Measurements from ENCODE around the gene DYNLT3. TPM values are rescaled to one million over a fixed set of nuclear protein-coding genes. Genes with fewer than 3 reads are reported as not detected.

The DYNLT3 gene
- total and polyA plus RNA-seq, 12 donors, result 10.2 to 27.6 (median 21.0) TPM

- H3K36me3 ChIP-seq, result no peaks in the 10 kb centered on the region
- no peaks in the 10 kb centered on the region for H3K9me3 ChIP-seq
- ATAC-seq (no peak), DNase-seq (no peak)
- no peak for TF ChIP-seq CTCF (IDR thresholded peaks at IDR 0.05)
- H3K4me1 ChIP-seq, result peaks cover 0 to 18% (median 0%) of the 10 kb centered on the region in 9 donors
- no peak overlapping the region for H3K4me3 ChIP-seq
- peak overlapping the region in 1 of 10 donors; percentile 24 for H3K27ac ChIP-seq
- intact Hi-C loops (cut with DNase I), result no loop called here
- H3K27me3 ChIP-seq, result peaks cover 0 to 20% (median 0%) of the 10 kb centered on the region in 7 donors
These were observed 46.7 kb downstream of the DYNLT3 start for GRCh38 chrX:37800717-37801116.

GRCh38 chrX:37799936-37800335 lies 47.4 kb downstream of the DYNLT3 start:
- Histone ChIP-seq H3K4me1 (peaks cover 0 to 18% (median 0%) of the 10 kb centered on the region in 9 donors), H3K9me3 (no peaks in the 10 kb centered on the region)

GRCh38 chrX:37796805-37797204 lies 50.6 kb downstream of the DYNLT3 start:
- ATAC-seq, result peak in 5 of 8 donors; percentile 21 to 67 (median 35)
- no peaks in the 10 kb centered on the region for H3K36me3 ChIP-seq
- intact Hi-C loops (cut with DNase I), result no loop called here
- no peak for TF ChIP-seq CTCF (IDR thresholded peaks at IDR 0.05)
- no peak overlapping the region for H3K27ac ChIP-seq
- H3K9me3 ChIP-seq, result no peaks in the 10 kb centered on the region
- H3K27me3 ChIP-seq, result peaks cover 0 to 8% (median 0%) of the 10 kb centered on the region in 7 donors
- DNase-seq, result peak; percentile 6
- peaks cover 0 to 14% (median 0%) of the 10 kb centered on the region in 9 donors for H3K4me1 ChIP-seq
- no peak overlapping the region for H3K4me3 ChIP-seq

More at GRCh38 chrX:37799936-37800335, 47.4 kb downstream of the DYNLT3 start:
- WGBS, 2 donors, result 83% methylated on average over 2 of the region's 2 CpGs
- H3K36me3 ChIP-seq, result no peaks in the 10 kb centered on the region
- DNase-seq (no peak), ATAC-seq (no peak)
- no peak overlapping the region for H3K27ac ChIP-seq
- H3K4me3 ChIP-seq, result no peak overlapping the region
- intact Hi-C loops (cut with DNase I), result no loop called here
- no peak for TF ChIP-seq CTCF (IDR thresholded peaks at IDR 0.05)
- H3K27me3 ChIP-seq, result peaks cover 0 to 20% (median 0%) of the 10 kb centered on the region in 7 donors

- Histone ChIP-seq H3K27me3 (peaks cover 0 to 8% (median 0%) of the 10 kb centered on the region in 7 donors), H3K4me1 (peaks cover 0 to 14% (median 0%) of the 10 kb centered on the region in 9 donors), H3K4me3 (no peak overlapping the region), H3K9me3 (no peaks in the 10 kb centered on the region), H3K27ac (no peak overlapping the region), H3K36me3 (no peaks in the 10 kb centered on the region)
- ATAC-seq, result no peak
- DNase-seq, result no peak
- TF ChIP-seq CTCF (IDR thresholded peaks at IDR 0.05), result no peak
- intact Hi-C loops (cut with DNase I), result no loop called here
These were observed 51.1 kb downstream of the DYNLT3 start for GRCh38 chrX:37796310-37796709.

Other genes with a start within 250 kb of the DYNLT3 start
- gene XK, start 161.8 kb downstream of the DYNLT3 start, total RNA-seq, result 10 to 100 TPM in 1 of 10 donors, 1 to 10 TPM in 9; 5.3 to 10.1 (median 8.0) TPM
- 1 to 10 TPM; 1.8 TPM for gene XK, start 161.8 kb downstream of the DYNLT3 start, polyA plus RNA-seq
- 100 to 1,000 TPM in 1 of 10 donors, 10 to 100 TPM in 3, 1 to 10 TPM in 6; 4.8 to 106 (median 8.1) TPM for gene CYBB, start 67.5 kb downstream of the DYNLT3 start, total RNA-seq
- gene CYBB, start 67.5 kb downstream of the DYNLT3 start, polyA plus RNA-seq, result 1 to 10 TPM; 1.9 to 2.3 TPM
- 1 to 10 TPM in 2 of 10 donors, under 1 TPM in 5, not detected in 3; 0.10 to 3.2 (median 0.83) TPM for gene SYTL5, start 159.0 kb upstream of the DYNLT3 start, total RNA-seq
- under 1 TPM; 0.03 to 0.07 TPM for gene SYTL5, start 159.0 kb upstream of the DYNLT3 start, polyA plus RNA-seq

Data from heart right ventricle (tissue), 16 donors.